ENCODE measurements around the gene DCDC2B. TPM values are rescaled to one million over a fixed set of nuclear protein-coding genes. Genes with fewer than 3 reads are reported as not detected.

DCDC2B gene
- total and polyA plus RNA-seq, 10 of the 15 experiments (the other 5 are each of a cell fraction or from before 2014, with no cell fraction given), result 0.12 to 0.21 (median 0.15) TPM; not detected in 7

DNA sequence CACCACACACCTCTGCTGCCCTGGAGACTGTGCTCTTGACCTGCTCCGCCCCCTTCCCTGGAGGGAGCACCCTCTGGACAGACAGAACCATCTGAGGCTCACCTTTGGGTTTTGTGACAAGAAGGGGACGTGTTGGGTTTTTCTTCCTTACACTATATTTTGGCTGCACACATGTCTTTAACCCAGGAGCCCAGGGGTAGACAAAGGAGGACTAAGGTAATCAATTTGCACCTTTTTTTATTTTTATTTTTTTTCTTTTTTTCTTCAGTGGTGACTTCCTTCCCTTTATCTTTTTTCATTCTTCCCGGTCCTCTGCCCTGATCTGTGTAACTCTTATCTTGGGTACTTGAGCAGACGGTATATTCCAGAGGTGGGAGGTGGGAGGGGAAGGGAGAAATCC is 37.9 kb upstream of the DCDC2B start (continued):
- TF ChIP-seq, protein P1, sequence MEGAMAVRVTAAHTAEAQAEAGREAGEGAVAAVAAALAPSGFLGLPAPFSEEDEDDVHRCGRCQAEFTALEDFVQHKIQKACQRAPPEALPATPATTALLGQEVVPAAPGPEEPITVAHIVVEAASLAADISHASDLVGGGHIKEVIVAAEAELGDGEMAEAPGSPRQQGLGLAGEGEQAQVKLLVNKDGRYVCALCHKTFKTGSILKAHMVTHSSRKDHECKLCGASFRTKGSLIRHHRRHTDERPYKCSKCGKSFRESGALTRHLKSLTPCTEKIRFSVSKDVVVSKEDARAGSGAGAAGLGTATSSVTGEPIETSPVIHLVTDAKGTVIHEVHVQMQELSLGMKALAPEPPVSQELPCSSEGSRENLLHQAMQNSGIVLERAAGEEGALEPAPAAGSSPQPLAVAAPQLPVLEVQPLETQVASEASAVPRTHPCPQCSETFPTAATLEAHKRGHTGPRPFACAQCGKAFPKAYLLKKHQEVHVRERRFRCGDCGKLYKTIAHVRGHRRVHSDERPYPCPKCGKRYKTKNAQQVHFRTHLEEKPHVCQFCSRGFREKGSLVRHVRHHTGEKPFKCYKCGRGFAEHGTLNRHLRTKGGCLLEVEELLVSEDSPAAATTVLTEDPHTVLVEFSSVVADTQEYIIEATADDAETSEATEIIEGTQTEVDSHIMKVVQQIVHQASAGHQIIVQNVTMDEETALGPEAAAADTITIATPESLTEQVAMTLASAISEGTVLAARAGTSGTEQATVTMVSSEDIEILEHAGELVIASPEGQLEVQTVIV (IDR thresholded peaks at IDR 0.05; ENCODE audit: borderline replicate concordance, partially characterized antibody), result no peak
- TF ChIP-seq, protein P2, sequence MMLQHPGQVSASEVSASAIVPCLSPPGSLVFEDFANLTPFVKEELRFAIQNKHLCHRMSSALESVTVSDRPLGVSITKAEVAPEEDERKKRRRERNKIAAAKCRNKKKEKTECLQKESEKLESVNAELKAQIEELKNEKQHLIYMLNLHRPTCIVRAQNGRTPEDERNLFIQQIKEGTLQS (IDR thresholded peaks at IDR 0.05; ENCODE audit: borderline replicate concordance, extremely low read depth, low read depth, low read length), result no peak
- TF ChIP-seq BACH1 (IDR thresholded peaks at IDR 0.05; ENCODE audit: borderline replicate concordance), result no peak
- no peak for TF ChIP-seq SMAD1 (IDR thresholded peaks at IDR 0.05; ENCODE audit: low read depth, partially characterized antibody)

DNA sequence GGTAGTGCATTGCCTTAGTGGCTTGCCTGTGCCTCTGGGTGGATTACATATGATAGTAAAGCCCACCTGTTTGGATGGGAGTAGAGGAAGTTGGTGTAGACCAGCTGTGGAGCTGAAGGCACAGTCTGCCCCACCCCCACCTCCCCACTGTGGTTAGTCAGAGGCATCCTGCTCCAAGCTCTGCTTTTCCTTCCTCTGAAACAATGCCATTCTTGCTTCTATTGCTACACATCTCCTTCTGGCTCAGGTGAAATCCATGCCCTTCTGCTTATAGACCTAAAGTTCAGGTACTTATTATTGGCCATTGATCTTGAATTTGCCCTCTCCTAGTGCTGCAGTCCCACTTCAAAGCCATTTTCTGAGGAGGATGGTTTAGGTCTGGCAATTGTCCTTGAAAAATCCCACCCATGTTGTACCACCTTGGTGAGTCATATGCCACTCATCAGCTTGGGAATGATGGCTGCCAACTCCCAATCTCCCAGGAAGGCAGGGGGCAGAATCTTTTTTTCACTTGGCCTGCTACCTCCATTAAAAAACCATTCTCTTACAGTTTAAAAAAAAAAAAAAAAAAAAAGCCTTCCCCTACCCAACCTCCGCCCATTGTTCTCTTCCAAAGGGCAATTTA is 36.2 kb upstream of the DCDC2B start:
- Histone ChIP-seq H3K79me2 (ENCODE audit: control insufficient read depth, insufficient read depth, low read length) (no peaks in the 10 kb centered on the region), H3K4me2 (ENCODE audit: control insufficient read depth, insufficient read depth) (no peak overlapping the region), H2AFZ (ENCODE audit: control insufficient read depth, low read depth, low read length) (no peak overlapping the region), H3K4me3 (no peak overlapping the region), H3K9me3 (replicated peaks; ENCODE audit: control insufficient read depth, insufficient read depth, low read length) (no peaks in the 10 kb centered on the region), H4K20me1 (ENCODE audit: control insufficient read depth, insufficient read depth) (no peaks in the 10 kb centered on the region), H3K9ac (ENCODE audit: control insufficient read depth, insufficient read depth, low read length) (no peak overlapping the region), H3K36me3 (ENCODE audit: control insufficient read depth in 2 of 2, insufficient read depth in 2 of 2, low read length in 1 of 2) (peaks cover 10 to 28% of the 10 kb centered on the region in 2 experiments), H3K4me1 (ENCODE audit: control insufficient read depth, insufficient read depth, low read length) (no peaks in the 10 kb centered on the region), H3K27me3 (replicated peaks in 1 of 2; ENCODE audit: control insufficient read depth in 2 of 2, insufficient read depth in 2 of 2, low read length in 1 of 2) (no peaks in the 10 kb centered on the region), H3K27ac (ENCODE audit: control insufficient read depth, insufficient read depth) (no peak overlapping the region)
- ATAC-seq (no peak), FAIRE-seq (no peak), DNase-seq (ENCODE audit: low read depth, low spot score) (no peak)
- POLR2A ChIA-PET, result interaction anchor here (0.6 to 0.7 kb wide), 2 partner anchors 820 to 932 kb away, joined by 5 to 6 read pairs; no protein-coding TSS in a partner anchor
- in situ Hi-C loops (cut with MboI) (no loop called here), intact Hi-C loops (cut with micrococcal nuclease; ENCODE audit: unreplicated experiment) (no loop called here)
- 100% methylated on average over 1 of the region's 1 CpG for WGBS (ENCODE audit: insufficient coverage, insufficient replicate concordance, low lambda C conversion rate, missing lambda C conversion rate)
- BruUV-seq (replicated peaks), result no TSS peak
- CTCF ChIA-PET, result no interaction called here
- SMC1A ChIA-PET (ENCODE audit: uncharacterized antibody, unreplicated experiment), result no interaction called here
- RAD21 ChIA-PET (ENCODE audit: unreplicated experiment), result no interaction called here
- TF ChIP-seq SMAD5 (IDR thresholded peaks at IDR 0.05; ENCODE audit: low read depth) (no peak), CREB1 (IDR thresholded peaks at IDR 0.05; ENCODE audit: low read depth) (no peak), NRF1 (conservative IDR thresholded peaks at IDR 0.05; ENCODE audit: low read depth, low read length) (no peak), IKZF1 (conservative IDR thresholded peaks at IDR 0.05) (no peak), TCF7 (IDR thresholded peaks at IDR 0.05; ENCODE audit: borderline replicate concordance) (no peak), ZNF384 (IDR thresholded peaks at IDR 0.05; ENCODE audit: borderline replicate concordance, low read depth, low read length) (no peak), IRF4 (IDR thresholded peaks at IDR 0.05; ENCODE audit: low read depth, low read length) (no peak), ZZZ3 (IDR thresholded peaks at IDR 0.05; ENCODE audit: control insufficient read depth, insufficient read length, low read depth) (no peak), RCOR1 (conservative IDR thresholded peaks at IDR 0.05; ENCODE audit: low read depth, low read length) (no peak)
- TF ChIP-seq, protein P3, sequence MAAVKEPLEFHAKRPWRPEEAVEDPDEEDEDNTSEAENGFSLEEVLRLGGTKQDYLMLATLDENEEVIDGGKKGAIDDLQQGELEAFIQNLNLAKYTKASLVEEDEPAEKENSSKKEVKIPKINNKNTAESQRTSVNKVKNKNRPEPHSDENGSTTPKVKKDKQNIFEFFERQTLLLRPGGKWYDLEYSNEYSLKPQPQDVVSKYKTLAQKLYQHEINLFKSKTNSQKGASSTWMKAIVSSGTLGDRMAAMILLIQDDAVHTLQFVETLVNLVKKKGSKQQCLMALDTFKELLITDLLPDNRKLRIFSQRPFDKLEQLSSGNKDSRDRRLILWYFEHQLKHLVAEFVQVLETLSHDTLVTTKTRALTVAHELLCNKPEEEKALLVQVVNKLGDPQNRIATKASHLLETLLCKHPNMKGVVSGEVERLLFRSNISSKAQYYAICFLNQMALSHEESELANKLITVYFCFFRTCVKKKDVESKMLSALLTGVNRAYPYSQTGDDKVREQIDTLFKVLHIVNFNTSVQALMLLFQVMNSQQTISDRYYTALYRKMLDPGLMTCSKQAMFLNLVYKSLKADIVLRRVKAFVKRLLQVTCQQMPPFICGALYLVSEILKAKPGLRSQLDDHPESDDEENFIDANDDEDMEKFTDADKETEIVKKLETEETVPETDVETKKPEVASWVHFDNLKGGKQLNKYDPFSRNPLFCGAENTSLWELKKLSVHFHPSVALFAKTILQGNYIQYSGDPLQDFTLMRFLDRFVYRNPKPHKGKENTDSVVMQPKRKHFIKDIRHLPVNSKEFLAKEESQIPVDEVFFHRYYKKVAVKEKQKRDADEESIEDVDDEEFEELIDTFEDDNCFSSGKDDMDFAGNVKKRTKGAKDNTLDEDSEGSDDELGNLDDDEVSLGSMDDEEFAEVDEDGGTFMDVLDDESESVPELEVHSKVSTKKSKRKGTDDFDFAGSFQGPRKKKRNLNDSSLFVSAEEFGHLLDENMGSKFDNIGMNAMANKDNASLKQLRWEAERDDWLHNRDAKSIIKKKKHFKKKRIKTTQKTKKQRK (IDR thresholded peaks at IDR 0.05; ENCODE audit: low read depth, low read length), result no peak
- TF ChIP-seq, protein P4, sequence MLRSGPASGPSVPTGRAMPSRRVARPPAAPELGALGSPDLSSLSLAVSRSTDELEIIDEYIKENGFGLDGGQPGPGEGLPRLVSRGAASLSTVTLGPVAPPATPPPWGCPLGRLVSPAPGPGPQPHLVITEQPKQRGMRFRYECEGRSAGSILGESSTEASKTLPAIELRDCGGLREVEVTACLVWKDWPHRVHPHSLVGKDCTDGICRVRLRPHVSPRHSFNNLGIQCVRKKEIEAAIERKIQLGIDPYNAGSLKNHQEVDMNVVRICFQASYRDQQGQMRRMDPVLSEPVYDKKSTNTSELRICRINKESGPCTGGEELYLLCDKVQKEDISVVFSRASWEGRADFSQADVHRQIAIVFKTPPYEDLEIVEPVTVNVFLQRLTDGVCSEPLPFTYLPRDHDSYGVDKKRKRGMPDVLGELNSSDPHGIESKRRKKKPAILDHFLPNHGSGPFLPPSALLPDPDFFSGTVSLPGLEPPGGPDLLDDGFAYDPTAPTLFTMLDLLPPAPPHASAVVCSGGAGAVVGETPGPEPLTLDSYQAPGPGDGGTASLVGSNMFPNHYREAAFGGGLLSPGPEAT (IDR thresholded peaks at IDR 0.05; ENCODE audit: low read depth), result no peak

Measured in GM12878 (cell line).